ENCODE measurements around the gene DNASE1L1.

DNASE1L1 gene, protein sequence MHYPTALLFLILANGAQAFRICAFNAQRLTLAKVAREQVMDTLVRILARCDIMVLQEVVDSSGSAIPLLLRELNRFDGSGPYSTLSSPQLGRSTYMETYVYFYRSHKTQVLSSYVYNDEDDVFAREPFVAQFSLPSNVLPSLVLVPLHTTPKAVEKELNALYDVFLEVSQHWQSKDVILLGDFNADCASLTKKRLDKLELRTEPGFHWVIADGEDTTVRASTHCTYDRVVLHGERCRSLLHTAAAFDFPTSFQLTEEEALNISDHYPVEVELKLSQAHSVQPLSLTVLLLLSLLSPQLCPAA

GRCh38 chrX:154409222-154409871 is at the start of gene DNASE1L1:
Gene DNASE1L1, minus strand, starts transcription at chrX:154409254. Its CDS starts 3,686 bp downstream, at chrX:154405568.
- FAIRE-seq (peak; percentile 59), DNase-seq (ENCODE audit: insufficient read length, low spot score) (peak; percentile 76)

GRCh38 chrX:154458116-154458953 is 49.3 kb upstream of the DNASE1L1 start, which contains the start of gene PLXNA3:
Gene PLXNA3, plus strand, starts transcription at chrX:154458281. Its CDS starts 1,903 bp downstream, at chrX:154460184.
- peak; percentile 21 for DNase-seq (ENCODE audit: insufficient read length, low spot score)

DNA sequence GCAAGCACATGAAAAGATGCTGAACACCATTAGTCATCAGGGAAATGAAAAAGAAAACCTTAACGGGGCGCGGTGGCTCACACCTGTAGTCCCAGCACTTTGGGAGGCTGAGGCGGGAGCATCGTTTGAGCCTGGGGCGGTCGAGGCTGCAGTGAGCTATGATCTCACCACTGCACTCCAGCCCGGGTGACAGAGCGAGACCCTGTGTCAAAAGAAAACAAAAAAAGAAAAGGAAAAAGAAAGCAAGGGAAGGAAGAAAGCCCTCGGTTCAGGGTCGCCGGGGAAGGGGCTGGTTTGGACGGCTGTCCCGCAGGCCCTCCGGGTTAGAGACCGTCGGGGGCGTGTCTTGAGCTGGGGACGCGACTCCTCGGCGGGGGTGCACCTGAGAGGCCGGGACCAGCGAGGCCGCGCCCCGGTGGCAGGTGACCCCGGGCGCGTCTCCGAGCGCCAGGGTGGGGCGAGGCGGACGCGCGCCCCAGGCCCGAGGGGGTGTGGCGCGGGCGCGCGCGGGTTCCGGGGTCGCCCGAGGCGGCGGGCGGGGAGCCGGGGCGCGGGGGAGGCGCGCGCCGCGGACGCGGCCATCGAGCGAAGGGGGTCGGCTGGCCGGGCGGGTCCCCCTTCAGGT is 48.5 kb upstream of the DNASE1L1 start:
- DNase-seq (ENCODE audit: insufficient read length, low spot score) (peak; percentile 32), FAIRE-seq (no peak)

More at GRCh38 chrX:154458116-154458953, 49.3 kb upstream of the DNASE1L1 start, which contains the start of gene PLXNA3:
- FAIRE-seq, result no peak

DNA sequence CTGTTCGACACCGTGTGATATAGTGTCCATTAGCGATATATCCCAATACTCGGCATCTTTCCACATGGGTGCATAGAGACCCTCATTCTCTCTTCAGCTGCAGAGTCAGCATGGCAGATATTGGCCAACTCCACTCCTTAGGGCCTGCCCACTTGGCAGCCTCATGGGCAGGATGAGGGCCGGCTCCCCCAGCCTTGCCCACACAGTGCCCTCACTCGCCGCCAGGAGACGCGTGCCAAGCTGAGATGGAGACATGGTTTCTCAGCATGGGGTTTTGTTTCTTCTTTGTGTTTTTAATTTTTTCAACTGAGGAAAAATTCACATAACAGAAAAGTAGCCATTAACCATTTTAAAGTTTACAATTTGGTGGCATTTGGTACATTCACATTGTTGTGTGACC is 43.8 kb upstream of the DNASE1L1 start:
- DNase-seq (ENCODE audit: insufficient read length, low spot score), result no peak
- FAIRE-seq, result no peak

DNA sequence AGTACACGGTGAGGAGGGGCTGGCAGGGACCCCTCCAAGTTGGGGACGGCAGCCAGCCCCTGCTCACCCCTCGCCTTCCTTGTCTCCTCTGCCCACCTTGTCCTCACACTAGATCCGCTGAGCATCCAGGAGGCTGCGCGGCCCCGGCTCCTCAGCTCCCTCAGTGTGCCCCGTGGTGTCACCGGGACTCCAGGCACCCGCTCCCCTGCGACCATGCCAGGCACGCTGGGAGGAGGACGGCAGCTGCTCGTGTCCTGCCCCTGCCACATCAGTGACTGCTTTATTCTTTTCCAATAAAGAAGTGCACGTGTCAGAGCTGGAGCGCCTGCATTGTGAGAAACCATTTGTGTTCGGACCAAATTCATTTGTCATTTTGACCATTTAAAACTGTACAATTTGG is 41.3 kb upstream of the DNASE1L1 start:
- FAIRE-seq (no peak), DNase-seq (ENCODE audit: insufficient read length, low spot score) (no peak)

GRCh38 chrX:154449618-154450017 is 40.6 kb upstream of the DNASE1L1 start:
- FAIRE-seq (no peak), DNase-seq (ENCODE audit: insufficient read length, low spot score) (no peak)

DNA sequence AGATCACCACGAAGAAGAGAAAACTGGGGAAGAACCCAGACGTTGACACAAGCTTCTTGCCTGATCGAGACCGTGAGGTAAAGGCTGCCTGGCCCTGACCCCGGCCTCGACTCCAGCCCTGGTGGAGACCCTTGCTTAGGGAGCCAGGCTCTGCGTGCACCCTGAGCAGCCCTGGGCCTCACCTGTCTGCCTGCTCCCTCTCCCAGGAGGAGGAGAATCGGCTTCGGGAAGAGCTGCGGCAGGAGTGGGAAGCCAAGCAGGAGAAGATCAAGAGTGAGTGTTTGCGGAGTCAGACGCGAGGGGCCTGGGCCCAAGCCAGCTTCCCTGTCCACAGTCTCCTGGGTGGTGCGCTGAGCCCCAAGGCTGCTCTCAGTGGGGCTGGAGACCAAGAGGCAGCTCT is 39.4 kb upstream of the DNASE1L1 start:
- no peak for DNase-seq (ENCODE audit: insufficient read length, low spot score)
- no peak for FAIRE-seq

DNA sequence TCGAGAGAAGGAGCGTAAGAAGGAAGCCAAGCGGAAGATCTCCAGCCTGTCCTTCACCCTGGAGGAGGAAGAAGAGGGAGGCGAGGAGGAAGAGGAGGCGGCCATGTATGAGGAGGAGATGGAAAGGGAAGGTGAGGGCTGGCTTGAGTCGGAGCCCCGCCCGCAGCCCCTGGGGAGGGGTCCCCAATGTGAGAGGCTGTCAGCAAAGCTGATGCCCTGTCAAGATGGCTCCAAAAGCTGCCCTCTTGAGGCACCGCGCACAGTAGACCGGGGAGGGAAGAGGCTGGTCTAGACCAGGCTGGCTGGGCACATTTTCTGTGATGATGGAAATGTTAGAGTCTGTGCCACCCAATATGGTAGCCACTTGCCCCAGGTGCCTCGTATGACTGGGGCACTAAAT is 37.4 kb upstream of the DNASE1L1 start:
- no peak for DNase-seq (ENCODE audit: insufficient read length, low spot score)
- no peak for FAIRE-seq

GRCh38 chrX:154445776-154446175 is 36.7 kb upstream of the DNASE1L1 start:
- DNase-seq (ENCODE audit: insufficient read length, low spot score), result no peak
- FAIRE-seq, result no peak

DNA sequence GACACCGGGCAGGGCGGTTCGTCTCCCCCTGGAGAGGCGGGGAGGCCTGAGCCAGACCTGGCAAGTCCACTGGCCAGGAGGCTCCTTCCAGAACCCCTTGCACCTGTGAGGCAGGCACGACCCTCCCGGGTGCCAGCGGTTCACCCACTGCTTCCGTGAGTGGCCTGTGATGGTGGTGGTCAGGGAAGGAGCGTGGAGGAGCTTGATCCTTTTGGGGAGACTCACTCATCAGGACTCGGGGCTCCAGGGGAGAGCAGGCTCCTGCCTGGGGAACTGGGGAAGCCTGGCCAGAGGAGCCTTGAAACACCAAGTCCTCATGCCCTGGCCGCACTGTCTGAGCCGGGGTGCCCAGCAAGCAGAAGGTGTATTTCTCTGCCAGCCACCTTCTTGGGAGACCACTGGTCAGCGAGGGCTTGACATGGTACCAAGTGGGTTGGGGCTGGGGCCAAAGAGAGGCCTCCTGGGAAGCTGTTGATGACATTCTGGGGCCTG is 35.7 kb upstream of the DNASE1L1 start:
- FAIRE-seq (no peak), DNase-seq (ENCODE audit: insufficient read length, low spot score) (no peak)

- FAIRE-seq (no peak), DNase-seq (ENCODE audit: insufficient read length, low spot score) (peak; percentile 47)
Measured at GRCh38 chrX:154443992-154444754, 35.1 kb upstream of the DNASE1L1 start, which contains the start of gene FAM50A. Gene FAM50A, plus strand, starts transcription at chrX:154444141. Its CDS starts 95 bp downstream, at chrX:154444236.

- no peak for DNase-seq (ENCODE audit: insufficient read length, low spot score)
Measured at GRCh38 chrX:154443479-154443910, 34.4 kb upstream of the DNASE1L1 start.

DNA sequence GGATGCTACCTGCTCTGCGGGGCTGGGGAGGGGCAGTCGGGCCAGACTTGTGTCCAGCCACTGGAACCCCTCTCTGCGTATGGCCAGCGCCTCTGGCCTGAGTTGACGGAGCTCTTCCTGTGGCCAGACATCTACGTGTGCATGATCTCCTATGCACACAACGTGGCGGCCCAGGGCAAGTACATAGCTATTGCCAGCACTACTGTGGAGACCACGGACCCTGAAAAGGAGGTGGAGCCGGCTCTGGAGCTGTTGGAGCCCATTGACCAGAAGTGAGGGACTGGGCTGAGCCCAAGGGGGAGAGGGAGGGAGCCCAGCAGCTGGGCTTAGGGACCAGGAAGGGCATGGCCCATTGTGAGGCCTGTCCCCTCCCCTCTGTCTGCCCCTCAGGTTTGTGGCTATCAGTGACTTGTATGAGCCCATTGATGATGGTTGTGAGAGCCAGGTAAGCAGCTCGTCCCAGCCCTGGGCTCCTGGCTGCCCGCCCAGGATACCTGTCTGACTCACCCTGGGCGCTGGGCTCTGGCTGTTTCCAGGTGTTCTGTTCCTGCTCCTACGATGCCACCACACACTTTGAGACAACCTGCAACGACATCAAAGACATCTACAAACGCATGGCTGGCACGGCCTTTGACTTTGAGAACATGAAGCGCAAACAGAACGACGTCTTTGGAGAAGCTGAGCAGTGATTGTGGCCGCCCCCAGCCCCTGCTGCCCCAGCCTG is 33.1 kb upstream of the DNASE1L1 start:
- no peak for DNase-seq (ENCODE audit: insufficient read length, low spot score)

More at GRCh38 chrX:154443479-154443910, 34.4 kb upstream of the DNASE1L1 start:
- no peak for FAIRE-seq

GRCh38 chrX:154441564-154441963 is 32.5 kb upstream of the DNASE1L1 start:
- no peak for FAIRE-seq
- no peak for DNase-seq (ENCODE audit: insufficient read length, low spot score)

More for the DNA sequence above, 33.1 kb upstream of the DNASE1L1 start:
- FAIRE-seq, result no peak

DNA sequence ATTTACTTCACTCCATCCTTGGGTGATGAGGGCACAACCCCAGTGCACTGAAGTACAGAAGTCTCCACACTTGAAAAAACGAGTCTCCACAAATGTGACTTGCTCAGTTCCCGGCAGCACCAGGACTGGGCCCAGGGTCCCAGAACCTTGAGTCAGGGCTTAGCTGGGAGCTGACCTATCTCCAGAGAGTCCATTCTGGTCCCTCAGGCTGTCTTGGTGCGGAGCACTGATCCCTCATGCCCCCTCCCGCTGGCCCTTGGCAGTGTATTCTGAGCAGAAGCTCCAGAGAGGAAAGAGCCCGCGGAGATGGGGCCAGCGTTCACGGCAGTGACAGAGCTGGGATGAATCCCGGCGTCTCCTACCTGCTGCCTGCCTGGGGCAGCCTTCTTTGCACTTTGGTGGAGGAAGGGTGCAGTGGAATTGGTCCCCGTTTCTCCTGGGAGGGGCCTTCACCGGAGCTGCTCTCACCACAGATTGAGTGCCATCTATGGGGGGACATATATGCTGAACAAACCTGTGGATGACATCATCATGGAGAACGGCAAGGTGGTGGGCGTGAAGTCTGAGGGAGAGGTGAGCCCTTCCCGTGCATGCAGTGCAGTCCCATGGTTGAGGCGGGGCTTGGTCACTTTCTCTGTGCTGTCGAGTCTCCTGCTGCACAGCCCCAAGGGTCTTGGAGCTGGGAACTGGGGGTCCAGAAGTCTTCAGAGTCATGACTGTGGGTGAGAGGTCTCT is 31.7 kb upstream of the DNASE1L1 start:
- no peak for FAIRE-seq

DNA sequence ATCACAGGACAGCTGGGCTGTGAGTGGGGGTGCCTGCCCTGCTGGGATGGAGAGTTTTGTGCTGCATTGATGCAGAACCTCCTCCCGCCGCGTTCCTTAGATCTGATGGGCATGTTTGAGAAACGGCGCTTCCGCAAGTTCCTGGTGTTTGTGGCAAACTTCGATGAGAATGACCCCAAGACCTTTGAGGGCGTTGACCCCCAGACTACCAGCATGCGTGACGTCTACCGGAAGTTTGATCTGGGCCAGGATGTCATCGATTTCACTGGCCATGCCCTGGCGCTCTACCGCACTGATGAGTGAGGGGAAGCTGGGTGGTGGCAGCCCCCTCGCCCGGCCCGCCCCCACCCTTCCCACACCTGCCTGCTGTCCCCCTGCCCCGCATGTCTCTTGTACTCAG is 30.8 kb upstream of the DNASE1L1 start:
- no peak for FAIRE-seq
- no peak for DNase-seq (ENCODE audit: insufficient read length, low spot score)

More for the DNA sequence above, 31.7 kb upstream of the DNASE1L1 start:
- no peak for DNase-seq (ENCODE audit: insufficient read length, low spot score)

GRCh38 chrX:154437971-154438893 is 29.2 kb upstream of the DNASE1L1 start:
- FAIRE-seq (no peak), DNase-seq (ENCODE audit: insufficient read length, low spot score) (no peak)

Measured in HTR-8/SVneo (cell line).